DND-41 (cell line): ENCODE measurements around the gene TF.

Source experiments
- EZH2 ChIP-seq: IDR thresholded peaks from 3 replicates; pipeline ENCODE4 v1.6.1; 2012; ENCODE audit warnings: borderline replicate concordance, low read depth, mild to moderate bottlenecking, moderate library complexity, low read length, inconsistent platforms; ENCODE audit not compliant: severe bottlenecking
- TF ChIP-seq, protein P1 (sequence below): IDR thresholded peaks from 2 replicates; pipeline ENCODE4 v1.5.1; 2012; ENCODE audit warnings: borderline replicate concordance, low read length, moderate library complexity, mild to moderate bottlenecking; ENCODE audit not compliant: poor library complexity, severe bottlenecking; ENCODE audit errors: extremely low read depth

- TF ChIP-seq, protein P1, sequence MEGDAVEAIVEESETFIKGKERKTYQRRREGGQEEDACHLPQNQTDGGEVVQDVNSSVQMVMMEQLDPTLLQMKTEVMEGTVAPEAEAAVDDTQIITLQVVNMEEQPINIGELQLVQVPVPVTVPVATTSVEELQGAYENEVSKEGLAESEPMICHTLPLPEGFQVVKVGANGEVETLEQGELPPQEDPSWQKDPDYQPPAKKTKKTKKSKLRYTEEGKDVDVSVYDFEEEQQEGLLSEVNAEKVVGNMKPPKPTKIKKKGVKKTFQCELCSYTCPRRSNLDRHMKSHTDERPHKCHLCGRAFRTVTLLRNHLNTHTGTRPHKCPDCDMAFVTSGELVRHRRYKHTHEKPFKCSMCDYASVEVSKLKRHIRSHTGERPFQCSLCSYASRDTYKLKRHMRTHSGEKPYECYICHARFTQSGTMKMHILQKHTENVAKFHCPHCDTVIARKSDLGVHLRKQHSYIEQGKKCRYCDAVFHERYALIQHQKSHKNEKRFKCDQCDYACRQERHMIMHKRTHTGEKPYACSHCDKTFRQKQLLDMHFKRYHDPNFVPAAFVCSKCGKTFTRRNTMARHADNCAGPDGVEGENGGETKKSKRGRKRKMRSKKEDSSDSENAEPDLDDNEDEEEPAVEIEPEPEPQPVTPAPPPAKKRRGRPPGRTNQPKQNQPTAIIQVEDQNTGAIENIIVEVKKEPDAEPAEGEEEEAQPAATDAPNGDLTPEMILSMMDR: no peak
- TF ChIP-seq EZH2: no peak
These were observed 31.8 kb downstream of the TF start for GRCh38 chr3:133777807-133778568.
